OCI-LY3 (cell line): ENCODE data around the gene TNFAIP8L2.

ENCODE experiments used
- CTCF ChIP-seq: fragments of 200-600, 300-600 bp; sonication (generic); IDR thresholded peaks from 2 replicates; pipeline ENCODE4 v1.5.1; 2014; ENCODE audit warnings: antibody characterized with exemption, low read length, low read depth
- EZH2phosphoT487 ChIP-seq: fragments of 200-600 bp; shearing (Covaris generic); IDR thresholded peaks from 2 replicates; pipeline ENCODE4 v1.6.1; 2018; ENCODE audit warnings: antibody characterized with exemption, mixed run types, low read depth

- no peak for TF ChIP-seq CTCF
- TF ChIP-seq EZH2phosphoT487 = no peak
Measured at GRCh38 chr1:151193856-151194255, 37.4 kb downstream of the TNFAIP8L2 start.
